T-helper 2 cell treated with Interferon-gamma antibody and Interleukin-4, amounts not matched to agents 5 μg/mL and 100 μg/mL, for 36 hours (primary cell): Measurements from ENCODE around the gene ZNF521.

Source experiments
- DNase-seq: peaks from one replicate; pipeline ENCODE4 v3.0.0; 2021; ENCODE audit warnings: low spot score
- H3K27ac Mint-ChIP-seq: one replicate; pipeline ENCODE4 v1.8.0; 2021; ENCODE audit warnings: mild to moderate bottlenecking, mixed read lengths
- H3K27me3 Mint-ChIP-seq: one replicate; pipeline ENCODE4 v1.8.0; 2021; ENCODE audit warnings: low read depth, mixed read lengths
- H3K36me3 Mint-ChIP-seq: one replicate; pipeline ENCODE4 v1.8.0; 2021; ENCODE audit warnings: low read depth, mixed read lengths
- H3K4me1 Mint-ChIP-seq: one replicate; pipeline ENCODE4 v1.8.0; 2021; ENCODE audit warnings: low read depth, mixed read lengths
- H3K4me3 Mint-ChIP-seq: one replicate; pipeline ENCODE4 v1.8.0; 2022; ENCODE audit warnings: mild to moderate bottlenecking, moderate library complexity, mixed read lengths
- H3K9me3 Mint-ChIP-seq: one replicate; pipeline ENCODE4 v1.8.0; 2021; ENCODE audit warnings: mixed read lengths

ZNF521 gene

DNA sequence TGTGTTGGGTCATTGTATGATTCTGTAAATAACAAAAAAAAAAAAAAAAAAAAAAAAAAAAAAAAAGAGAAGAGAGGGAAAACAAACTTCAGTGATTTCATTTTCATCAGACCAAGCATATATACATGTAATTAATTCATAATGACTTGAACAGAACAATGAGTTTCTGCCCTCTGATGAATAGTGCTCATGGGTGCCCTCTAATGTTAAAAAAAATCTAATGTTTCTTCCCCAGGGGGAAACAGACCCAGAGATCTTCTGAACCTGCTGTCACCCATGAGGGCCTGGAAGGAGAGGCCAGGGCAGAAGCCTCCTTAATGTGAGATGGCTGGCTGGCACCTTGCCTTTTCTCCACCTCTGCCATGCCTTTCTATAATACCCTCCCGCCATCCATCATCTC, 289.2 kb downstream of the ZNF521 start:
- H3K4me1 Mint-ChIP-seq, result no peaks in the 10 kb centered on the region
- H3K27me3 Mint-ChIP-seq, result no peaks in the 10 kb centered on the region
- no peaks in the 10 kb centered on the region for H3K9me3 Mint-ChIP-seq
- no peak for DNase-seq
- H3K36me3 Mint-ChIP-seq, result no peaks in the 10 kb centered on the region
- H3K27ac Mint-ChIP-seq, result no peak overlapping the region
- H3K4me3 Mint-ChIP-seq, result no peak overlapping the region

GRCh38 chr18:25061395-25061794, 290.6 kb downstream of the ZNF521 start:
- no peaks in the 10 kb centered on the region for H3K36me3 Mint-ChIP-seq
- no peak overlapping the region for H3K4me3 Mint-ChIP-seq
- H3K27me3 Mint-ChIP-seq, result no peaks in the 10 kb centered on the region
- no peak for DNase-seq
- H3K4me1 Mint-ChIP-seq, result no peaks in the 10 kb centered on the region
- H3K27ac Mint-ChIP-seq, result no peak overlapping the region
- no peaks in the 10 kb centered on the region for H3K9me3 Mint-ChIP-seq

DNA sequence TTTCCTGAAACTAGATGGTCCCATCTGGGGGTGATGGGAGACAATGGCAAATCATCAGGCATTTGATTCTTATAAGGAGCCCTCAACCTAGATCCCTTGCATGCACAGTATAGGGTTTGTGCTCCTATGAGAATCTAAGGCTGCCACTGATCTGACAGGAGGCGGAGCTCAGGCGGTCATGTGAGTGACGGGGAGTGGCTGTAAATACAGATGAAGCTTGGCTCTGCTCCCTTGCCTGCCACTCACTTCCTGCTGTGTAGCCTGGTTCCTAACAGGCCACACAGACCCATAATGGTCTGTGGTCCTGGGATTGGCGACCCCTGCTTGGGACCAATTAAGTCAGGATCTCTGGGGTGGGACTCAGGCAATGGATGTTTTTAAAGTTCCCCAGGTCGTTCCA, 293.4 kb downstream of the ZNF521 start:
- Mint-ChIP-seq H3K4me3 (no peak overlapping the region), H3K27me3 (no peaks in the 10 kb centered on the region), H3K4me1 (no peaks in the 10 kb centered on the region), H3K27ac (no peak overlapping the region), H3K9me3 (no peaks in the 10 kb centered on the region), H3K36me3 (no peaks in the 10 kb centered on the region)
- no peak for DNase-seq

DNA sequence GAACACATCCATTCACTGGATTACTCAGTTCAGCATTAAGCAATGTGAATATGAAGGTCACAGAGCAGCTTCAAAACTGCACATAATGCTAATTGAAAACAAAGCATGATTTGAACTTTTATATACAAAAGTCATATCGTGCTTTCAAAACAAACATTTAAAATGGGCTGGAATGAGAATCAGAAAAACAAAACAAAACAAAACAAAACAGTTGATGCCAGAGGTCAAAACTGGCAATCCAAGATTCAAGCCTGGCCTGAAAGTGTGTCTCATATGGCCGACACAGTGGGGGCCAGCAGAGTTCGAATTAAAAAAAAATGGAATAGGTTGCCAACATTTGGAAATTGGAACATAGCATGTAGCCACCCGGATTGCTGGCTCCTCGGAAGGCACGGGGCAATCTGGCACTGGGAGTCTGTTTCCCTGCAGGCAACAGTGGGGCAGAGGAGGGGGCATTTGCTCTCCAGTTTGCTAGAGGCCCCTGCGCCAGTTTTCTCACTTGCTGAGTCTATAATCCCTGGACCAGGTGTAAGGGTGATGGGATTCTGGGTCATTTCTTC, 294.4 kb downstream of the ZNF521 start:
- Mint-ChIP-seq H3K36me3 (no peaks in the 10 kb centered on the region), H3K9me3 (no peaks in the 10 kb centered on the region), H3K4me3 (no peak overlapping the region), H3K27ac (no peak overlapping the region), H3K4me1 (no peaks in the 10 kb centered on the region), H3K27me3 (no peaks in the 10 kb centered on the region)
- DNase-seq, result no peak

GRCh38 chr18:25056429-25056828, 295.5 kb downstream of the ZNF521 start:
- H3K4me3 Mint-ChIP-seq, result no peak overlapping the region
- H3K9me3 Mint-ChIP-seq, result no peaks in the 10 kb centered on the region
- H3K27ac Mint-ChIP-seq, result no peak overlapping the region
- DNase-seq, result no peak
- no peaks in the 10 kb centered on the region for H3K4me1 Mint-ChIP-seq
- H3K36me3 Mint-ChIP-seq, result no peaks in the 10 kb centered on the region
- H3K27me3 Mint-ChIP-seq, result no peaks in the 10 kb centered on the region

DNA sequence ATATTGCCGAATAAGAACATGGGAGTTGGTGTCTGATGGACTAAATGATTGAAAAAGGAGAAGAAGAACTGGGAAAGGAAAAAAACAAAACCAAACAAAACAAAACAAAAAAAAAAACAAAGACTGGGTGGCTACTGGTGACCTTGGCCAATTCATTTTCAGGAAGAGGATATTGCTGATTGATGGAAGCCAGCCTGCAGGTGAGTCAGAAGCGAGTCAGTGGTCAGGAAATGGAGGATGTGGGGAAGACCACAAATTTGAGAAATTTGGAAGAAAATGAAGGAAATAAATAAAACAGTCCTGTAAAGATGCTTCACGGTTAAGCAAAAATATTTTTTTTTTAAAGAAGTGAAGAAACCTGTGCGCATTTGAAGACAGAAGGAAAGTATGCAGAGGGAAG, 296.9 kb downstream of the ZNF521 start:
- H3K4me3 Mint-ChIP-seq, result no peak overlapping the region
- no peaks in the 10 kb centered on the region for H3K36me3 Mint-ChIP-seq
- no peak for DNase-seq
- H3K27ac Mint-ChIP-seq, result no peak overlapping the region
- no peaks in the 10 kb centered on the region for H3K9me3 Mint-ChIP-seq
- no peaks in the 10 kb centered on the region for H3K27me3 Mint-ChIP-seq
- H3K4me1 Mint-ChIP-seq, result no peaks in the 10 kb centered on the region

DNA sequence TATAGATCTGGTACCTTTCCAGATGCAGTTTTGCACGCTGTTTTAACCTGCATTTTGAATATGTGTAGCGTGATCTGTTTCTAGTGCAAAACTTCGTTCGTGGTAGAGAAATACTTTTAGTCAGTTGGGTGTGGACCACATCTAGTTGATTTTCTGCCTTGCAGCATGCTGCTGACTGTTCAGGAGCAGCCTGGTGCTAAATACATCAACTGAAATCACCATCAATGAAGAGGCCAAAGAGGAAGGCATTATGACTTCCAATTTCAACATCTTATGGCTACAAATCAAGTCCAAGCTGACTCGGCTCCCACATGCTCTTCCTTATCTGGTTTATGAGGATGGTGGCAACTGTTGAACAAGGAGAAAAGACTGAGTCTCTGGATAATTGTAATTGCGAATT, 298.5 kb downstream of the ZNF521 start:
- no peaks in the 10 kb centered on the region for H3K27me3 Mint-ChIP-seq
- H3K4me3 Mint-ChIP-seq, result no peak overlapping the region
- H3K36me3 Mint-ChIP-seq, result no peaks in the 10 kb centered on the region
- H3K4me1 Mint-ChIP-seq, result no peaks in the 10 kb centered on the region
- H3K27ac Mint-ChIP-seq, result no peak overlapping the region
- DNase-seq, result no peak
- no peaks in the 10 kb centered on the region for H3K9me3 Mint-ChIP-seq

DNA sequence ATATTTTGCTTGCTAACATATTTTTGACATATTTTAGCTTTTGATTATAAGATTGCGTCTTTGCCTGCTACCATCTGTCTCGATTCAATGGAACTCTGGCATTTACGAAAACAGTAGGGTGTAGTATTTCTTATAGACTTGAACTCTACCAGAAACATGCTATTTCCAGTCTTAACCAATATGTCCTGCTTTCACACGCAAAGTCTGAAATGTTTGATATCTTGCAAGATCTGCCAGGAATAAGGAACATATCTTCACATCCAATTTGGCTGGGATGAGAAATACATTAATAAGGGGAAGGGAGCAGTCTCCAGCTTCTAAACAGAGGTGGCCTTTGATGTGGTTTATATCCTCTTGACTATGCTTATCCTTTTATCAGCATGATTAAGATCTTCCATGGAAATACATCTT, 299.4 kb downstream of the ZNF521 start:
- H3K9me3 Mint-ChIP-seq, result no peaks in the 10 kb centered on the region
- DNase-seq, result no peak
- H3K4me3 Mint-ChIP-seq, result no peak overlapping the region
- H3K27ac Mint-ChIP-seq, result no peak overlapping the region
- H3K27me3 Mint-ChIP-seq, result no peaks in the 10 kb centered on the region
- no peaks in the 10 kb centered on the region for H3K36me3 Mint-ChIP-seq
- H3K4me1 Mint-ChIP-seq, result no peaks in the 10 kb centered on the region

DNA sequence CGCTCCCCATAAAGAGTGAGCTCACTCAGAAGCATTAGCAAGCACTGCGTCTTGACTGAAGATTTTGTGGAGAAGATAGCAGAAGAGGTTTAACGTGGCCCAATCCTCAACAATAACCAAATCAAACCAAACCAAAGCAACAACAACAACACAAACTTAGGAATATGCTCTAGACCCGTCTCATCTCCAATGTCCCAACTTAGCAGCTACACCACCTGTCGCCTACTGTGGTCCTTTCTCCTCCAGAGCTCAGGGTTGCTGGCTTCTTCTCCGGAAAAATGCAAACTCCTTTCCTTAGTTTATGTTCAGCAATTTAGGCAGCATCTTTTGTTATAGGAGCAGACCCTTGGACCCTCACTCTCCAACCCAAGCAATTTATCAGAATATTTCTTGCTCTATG, 301.4 kb downstream of the ZNF521 start:
- no peaks in the 10 kb centered on the region for H3K27me3 Mint-ChIP-seq
- no peak overlapping the region for H3K27ac Mint-ChIP-seq
- no peak overlapping the region for H3K4me3 Mint-ChIP-seq
- no peaks in the 10 kb centered on the region for H3K9me3 Mint-ChIP-seq
- no peaks in the 10 kb centered on the region for H3K36me3 Mint-ChIP-seq
- no peaks in the 10 kb centered on the region for H3K4me1 Mint-ChIP-seq
- no peak for DNase-seq

- Mint-ChIP-seq H3K9me3 (no peaks in the 10 kb centered on the region), H3K27ac (no peak overlapping the region), H3K36me3 (no peaks in the 10 kb centered on the region), H3K27me3 (no peaks in the 10 kb centered on the region), H3K4me1 (no peaks in the 10 kb centered on the region), H3K4me3 (no peak overlapping the region)
- no peak for DNase-seq
These were observed 304.0 kb downstream of the ZNF521 start for GRCh38 chr18:25047983-25048382.

DNA sequence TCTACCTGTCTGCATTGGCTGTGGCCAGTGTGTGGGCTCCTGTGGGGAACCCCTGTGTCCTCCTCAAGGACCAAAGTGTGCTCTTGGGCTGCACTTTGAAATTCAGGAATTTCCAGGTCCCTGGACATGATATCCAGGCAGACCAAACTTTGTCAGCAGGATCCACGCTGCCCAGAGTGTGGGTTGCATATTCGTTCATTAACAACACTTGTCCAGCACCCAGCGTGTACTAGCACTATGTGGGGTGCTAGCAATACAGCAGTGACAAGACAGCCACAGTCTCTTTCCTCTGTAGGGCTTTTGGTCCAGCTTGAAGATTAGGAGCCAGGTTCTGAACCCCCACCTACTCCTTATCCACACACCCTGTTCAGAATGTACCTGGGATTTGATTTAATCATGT, 304.5 kb downstream of the ZNF521 start:
- H3K36me3 Mint-ChIP-seq, result no peaks in the 10 kb centered on the region
- no peak overlapping the region for H3K4me3 Mint-ChIP-seq
- no peak overlapping the region for H3K27ac Mint-ChIP-seq
- DNase-seq, result no peak
- H3K4me1 Mint-ChIP-seq, result no peaks in the 10 kb centered on the region
- no peaks in the 10 kb centered on the region for H3K27me3 Mint-ChIP-seq
- H3K9me3 Mint-ChIP-seq, result no peaks in the 10 kb centered on the region

DNA sequence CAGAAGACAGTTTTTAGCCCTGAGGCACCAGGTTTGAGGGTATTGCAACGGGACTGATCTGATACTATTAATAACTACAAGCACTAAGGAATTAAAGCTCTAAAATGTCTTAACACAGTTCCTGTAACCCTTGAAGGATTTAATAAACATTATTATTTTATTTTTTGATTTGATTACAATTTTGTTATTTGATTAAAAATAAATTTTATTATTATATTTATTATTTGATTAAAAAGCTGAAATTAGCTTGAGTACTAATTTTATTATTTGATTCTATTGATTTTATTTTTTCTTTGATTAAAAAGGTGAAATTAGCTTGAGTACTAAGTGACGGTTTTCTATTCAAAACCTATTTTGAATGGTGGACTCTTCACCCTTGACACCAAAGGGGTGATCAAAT, 307.3 kb downstream of the ZNF521 start:
- H3K27ac Mint-ChIP-seq, result no peak overlapping the region
- no peaks in the 10 kb centered on the region for H3K9me3 Mint-ChIP-seq
- H3K4me1 Mint-ChIP-seq, result no peaks in the 10 kb centered on the region
- no peak overlapping the region for H3K4me3 Mint-ChIP-seq
- no peaks in the 10 kb centered on the region for H3K36me3 Mint-ChIP-seq
- DNase-seq, result no peak
- H3K27me3 Mint-ChIP-seq, result no peaks in the 10 kb centered on the region

GRCh38 chr18:25043104-25043503, 308.9 kb downstream of the ZNF521 start:
- no peak overlapping the region for H3K27ac Mint-ChIP-seq
- no peaks in the 10 kb centered on the region for H3K4me1 Mint-ChIP-seq
- H3K9me3 Mint-ChIP-seq, result no peaks in the 10 kb centered on the region
- no peaks in the 10 kb centered on the region for H3K27me3 Mint-ChIP-seq
- no peak for DNase-seq
- no peaks in the 10 kb centered on the region for H3K36me3 Mint-ChIP-seq
- H3K4me3 Mint-ChIP-seq, result no peak overlapping the region

DNA sequence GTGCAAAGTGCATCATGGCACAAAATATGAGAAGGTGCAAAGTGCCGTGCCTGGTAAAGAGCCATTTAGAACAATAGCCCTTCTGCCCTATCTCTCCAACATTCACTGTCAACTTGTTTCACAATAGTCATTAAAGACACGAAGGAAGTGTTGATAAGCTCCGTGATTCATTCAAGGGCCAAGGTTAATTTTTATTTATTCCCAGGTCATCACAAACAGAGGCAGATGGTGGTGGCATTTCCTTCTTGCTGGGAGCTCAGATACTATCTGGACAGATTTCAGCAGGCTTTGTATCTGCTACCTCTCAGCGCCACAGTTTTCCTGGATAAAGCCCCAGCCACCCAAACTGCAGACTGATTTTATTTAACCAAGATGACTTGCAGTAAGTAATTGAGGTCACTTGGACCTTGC, 309.3 kb downstream of the ZNF521 start:
- Mint-ChIP-seq H3K9me3 (no peaks in the 10 kb centered on the region), H3K27ac (no peak overlapping the region)

GRCh38 chr18:25039781-25040180, 312.2 kb downstream of the ZNF521 start:
- Mint-ChIP-seq H3K4me1 (no peaks in the 10 kb centered on the region), H3K9me3 (no peaks in the 10 kb centered on the region), H3K4me3 (no peak overlapping the region), H3K27me3 (no peaks in the 10 kb centered on the region), H3K36me3 (no peaks in the 10 kb centered on the region), H3K27ac (no peak overlapping the region)
- no peak for DNase-seq

More for the DNA sequence above, 309.3 kb downstream of the ZNF521 start:
- no peaks in the 10 kb centered on the region for H3K27me3 Mint-ChIP-seq
- H3K36me3 Mint-ChIP-seq, result no peaks in the 10 kb centered on the region
- DNase-seq, result no peak
- H3K4me3 Mint-ChIP-seq, result no peak overlapping the region
- H3K4me1 Mint-ChIP-seq, result no peaks in the 10 kb centered on the region
